ENCODE measurements around the gene PHLDB1.
"Not testable (repeated sequence)": the region's sequence is repeated elsewhere in the genome, so short reads cannot be mapped to it uniquely, and the experiment has no call there.

The PHLDB1 gene

DNA sequence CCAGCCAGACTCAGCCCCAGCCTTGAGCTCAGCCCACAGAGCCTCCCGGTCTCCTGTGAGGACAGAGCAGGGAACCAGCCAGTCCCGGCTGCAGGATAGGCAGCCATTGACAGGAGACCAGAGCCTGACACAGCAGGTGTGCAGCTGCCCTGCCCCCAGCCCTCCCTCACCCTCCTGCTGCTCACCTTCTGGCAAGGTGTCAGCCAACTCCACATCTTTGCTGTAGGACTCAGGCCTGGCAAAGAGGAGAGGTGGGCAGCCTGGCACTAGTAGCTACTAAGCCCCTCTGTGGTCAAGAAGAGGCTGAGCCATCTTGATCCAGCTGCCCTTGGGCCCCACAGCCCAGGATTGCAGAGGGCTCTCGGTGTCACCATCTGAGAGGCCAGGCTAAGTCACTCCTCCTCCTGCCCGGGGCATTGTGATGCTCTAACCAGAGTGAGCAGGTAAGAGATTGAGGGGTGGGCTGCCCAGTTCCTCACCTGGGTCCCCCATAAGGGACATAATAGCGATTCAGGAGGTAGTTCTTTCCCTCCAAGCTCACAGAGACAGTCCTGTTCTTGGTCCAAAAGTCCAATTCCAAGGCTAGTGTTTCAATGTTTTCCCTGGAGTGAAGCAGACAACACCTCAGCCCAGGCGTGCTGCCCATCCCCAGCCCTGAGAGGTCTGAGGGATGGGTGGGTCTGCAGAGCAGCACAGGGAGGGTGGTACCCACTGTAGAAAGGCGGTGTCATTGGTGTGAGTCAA lies 53.4 kb downstream of the PHLDB1 start:
- no peak for FAIRE-seq

DNA sequence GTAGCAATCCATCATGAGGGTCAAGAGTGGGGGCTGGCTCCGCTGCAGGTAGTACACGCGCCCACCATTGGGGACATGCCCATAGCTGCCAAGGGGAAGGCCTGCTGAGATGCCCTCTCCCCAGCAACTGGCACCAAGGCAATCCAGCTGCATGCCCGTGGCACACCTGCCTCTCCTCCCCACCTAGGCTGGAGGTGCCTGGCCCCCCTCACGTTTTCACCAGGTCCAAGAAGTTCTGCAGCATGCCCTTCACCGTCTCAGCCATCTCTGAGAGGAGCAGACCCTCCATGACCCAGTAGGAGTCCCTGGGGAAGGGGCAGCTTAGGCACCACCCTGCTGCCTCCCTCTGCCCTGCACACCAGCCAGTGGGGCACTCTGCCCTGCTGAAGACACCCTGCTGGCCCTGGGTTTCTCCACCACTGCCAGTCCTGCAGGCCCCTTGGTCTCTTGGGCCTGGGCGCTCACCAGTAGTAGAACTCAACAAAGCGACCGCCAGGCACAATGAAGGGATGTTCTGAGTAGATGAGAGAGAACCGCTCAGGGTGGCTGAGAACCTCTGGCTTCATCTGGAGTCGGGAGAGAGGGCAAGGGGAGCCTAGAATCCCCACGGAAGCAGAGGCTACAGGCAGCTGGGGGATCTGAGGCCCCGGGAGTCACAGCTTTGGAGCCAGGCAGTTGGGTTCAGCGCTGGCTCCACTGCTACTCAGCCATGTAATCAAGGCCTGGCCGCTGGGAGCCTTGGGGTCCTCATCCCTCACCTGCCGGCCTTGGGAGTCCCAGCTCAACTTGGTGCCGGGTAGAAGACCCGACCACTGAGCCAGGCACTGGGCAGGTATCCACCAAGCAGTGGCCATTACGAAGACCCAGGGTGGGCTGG lies 54.2 kb downstream of the PHLDB1 start:
- no peak for FAIRE-seq

DNA sequence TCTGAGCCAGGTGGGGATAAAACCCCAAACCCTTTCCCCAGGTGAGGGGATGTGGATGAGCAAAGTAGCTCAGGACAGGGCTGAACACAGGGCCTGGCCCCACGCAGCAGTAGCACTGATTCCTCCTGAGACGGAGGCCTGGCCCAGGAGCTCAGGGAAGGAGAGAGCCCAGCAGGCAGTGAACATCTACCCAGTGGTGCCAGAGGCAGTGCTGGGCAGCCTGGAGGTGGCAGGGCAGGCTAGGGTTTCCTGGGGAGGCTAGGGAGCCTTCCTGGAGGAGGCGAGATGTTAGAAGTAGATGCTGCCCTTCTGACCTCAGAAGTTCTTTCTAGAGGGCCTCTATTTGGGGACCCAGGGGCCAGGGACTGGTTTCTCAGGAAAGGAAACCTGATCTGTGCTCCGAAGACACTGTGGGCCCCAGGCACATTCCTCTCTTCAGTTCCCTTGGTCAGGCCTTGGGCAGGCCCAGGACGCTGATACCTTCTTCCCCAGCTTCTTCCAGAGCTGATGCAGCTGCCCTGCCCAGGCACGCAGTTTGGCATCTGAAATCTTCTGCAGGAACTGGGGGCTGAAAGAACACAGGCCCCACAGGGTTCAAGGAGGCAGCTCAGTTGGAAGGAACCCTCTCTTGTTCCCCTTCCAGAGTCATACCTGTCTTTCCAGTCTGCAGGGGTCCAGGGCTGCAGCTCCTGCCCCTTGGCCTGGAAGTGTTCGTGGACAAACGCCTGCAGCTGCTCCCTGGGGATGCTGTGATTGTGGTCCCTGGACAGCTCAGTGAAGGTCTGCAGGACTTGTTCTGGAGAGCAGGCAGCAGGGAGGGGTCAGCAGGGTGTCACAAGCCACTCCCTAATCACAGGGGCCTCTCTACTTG lies 55.2 kb downstream of the PHLDB1 start:
- no peak for FAIRE-seq

GRCh38 chr11:118663381-118663780 lies 56.0 kb downstream of the PHLDB1 start:
- no peak for FAIRE-seq

GRCh38 chr11:118663902-118664301 lies 56.5 kb downstream of the PHLDB1 start:
- no peak for FAIRE-seq

DNA sequence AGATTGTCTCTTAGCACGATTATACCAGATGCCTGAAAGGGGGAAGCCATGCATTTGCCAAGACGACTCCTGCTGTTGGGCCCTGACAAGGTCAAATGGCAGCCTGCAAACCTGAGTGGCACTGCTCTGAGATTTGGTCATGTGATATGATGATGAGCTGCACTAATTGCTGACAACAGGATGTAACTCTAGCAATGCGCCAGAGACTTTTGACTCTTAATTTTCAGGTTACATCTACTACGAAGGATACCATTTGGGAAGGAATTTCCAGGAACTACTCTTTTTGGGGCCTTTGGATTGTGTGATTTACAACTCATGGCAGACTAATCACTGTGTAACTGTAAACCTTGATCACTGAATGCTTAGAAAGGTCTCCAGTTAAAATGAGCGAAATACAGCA lies 59.0 kb downstream of the PHLDB1 start:
- no peak for FAIRE-seq

DNA sequence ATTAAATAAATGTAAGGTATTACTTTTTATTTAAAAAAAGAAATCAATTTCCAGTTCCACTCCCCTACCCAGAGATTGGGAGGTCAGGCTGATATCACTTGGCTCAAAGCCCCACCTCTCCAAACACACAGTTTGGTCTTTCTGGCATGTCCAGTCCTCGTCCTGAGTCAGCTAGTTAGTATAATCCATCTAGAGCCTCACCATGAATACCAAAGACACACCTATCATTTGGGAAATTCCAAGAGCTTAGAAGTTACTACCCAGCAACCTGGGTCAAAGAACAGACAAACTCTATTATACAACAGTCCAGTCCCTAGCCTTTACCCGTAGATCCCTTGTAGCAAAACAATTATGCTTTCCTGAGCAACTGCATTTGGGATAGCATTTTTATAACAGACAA lies 62.6 kb downstream of the PHLDB1 start:
- no peak for FAIRE-seq

GRCh38 chr11:118671254-118671653 lies 63.8 kb downstream of the PHLDB1 start:
- FAIRE-seq, result no peak

DNA sequence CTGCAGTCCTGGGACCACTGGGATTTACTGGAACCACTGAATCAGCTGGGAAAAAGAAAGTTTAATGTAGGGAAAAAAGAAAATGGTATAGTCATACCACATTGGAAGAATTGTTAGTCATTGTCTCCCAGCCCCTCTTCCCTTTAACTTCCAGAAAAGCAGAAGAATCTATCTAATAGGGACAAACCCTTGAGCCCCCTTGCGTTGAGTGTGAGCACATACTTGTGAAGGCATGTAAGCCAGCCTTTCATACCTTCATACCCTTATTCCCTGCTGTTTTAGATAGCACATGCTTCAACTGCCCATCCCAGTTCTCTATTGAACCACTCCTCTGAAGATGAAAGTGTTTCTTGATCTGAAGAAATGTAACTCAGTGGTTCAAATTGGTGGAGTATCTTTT lies 65.4 kb downstream of the PHLDB1 start:
- no peak for FAIRE-seq

- FAIRE-seq, result no peak
These were observed 66.1 kb downstream of the PHLDB1 start for GRCh38 chr11:118673361-118674081.

GRCh38 chr11:118674082-118674435 lies 66.6 kb downstream of the PHLDB1 start:
- FAIRE-seq, result no peak

- no peak for FAIRE-seq
These were observed 70.6 kb downstream of the PHLDB1 start for GRCh38 chr11:118677977-118678376.

DNA sequence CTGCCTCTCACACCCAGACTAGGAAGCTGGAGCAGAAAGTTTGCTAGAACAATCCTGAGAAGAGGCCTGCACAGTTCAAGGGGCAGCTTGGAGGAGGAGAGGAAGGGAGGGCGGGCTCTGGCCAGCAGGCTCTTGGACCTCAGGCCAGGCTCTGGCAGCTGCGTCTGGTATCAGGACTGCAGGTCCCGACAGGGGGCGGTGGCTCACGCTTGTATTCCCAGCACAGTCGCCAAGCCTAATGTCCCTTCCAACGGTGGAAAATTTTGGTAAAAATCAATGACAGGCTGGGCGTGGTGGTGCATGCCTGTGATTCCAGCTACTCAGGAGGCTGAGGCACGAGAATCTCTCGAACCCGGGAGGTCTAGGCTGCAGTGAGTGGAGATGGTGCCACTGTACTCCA lies 71.5 kb downstream of the PHLDB1 start:
- FAIRE-seq, result not testable (repeated sequence)

DNA sequence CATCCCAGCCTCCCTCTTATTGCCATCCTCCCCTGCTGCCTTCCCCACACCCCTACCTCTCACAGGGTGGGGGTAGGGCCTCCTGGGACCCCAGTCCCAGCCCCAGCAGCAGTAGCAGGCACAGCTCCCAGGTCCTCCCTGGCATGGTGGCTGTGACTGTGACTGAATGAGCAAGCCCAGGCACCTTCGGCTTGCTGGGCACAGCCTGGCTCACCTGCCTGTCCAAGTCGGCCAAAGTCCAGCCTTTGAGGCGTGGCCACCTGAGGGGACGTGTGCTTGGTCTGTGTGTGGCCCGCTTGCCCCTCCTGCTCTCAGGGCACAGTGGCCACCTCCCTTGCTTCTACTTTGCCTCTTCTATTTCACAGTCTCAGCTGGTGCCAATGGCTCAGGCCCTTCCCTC lies 72.1 kb downstream of the PHLDB1 start, which contains the start of gene TREH:
Gene TREH (minus strand): TSS at position 168 of the 400 bp plus-strand sequence. CDS start 23 bp downstream, at position 145.
- FAIRE-seq, result no peak

DNA sequence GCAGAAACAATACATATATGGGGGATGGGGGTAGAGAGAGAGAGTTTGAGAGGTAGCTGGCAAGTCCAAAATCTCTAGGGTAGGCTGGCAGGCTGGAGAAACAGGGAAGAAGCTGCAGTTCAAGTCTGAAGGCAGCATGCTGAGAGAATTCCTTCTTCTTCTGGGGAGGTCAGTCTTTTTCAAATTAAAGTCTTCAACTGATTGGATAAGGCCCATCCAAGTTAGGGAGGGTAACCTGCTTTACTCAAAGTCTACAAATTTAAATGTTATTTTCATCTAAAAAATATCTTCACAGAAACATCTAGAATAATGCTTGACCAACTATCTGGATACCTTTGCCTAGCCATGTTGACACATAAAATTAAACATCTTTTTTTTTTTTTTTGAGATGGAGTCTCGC lies 75.0 kb downstream of the PHLDB1 start:
- no peak for FAIRE-seq

GRCh38 chr11:118682939-118683338 lies 75.5 kb downstream of the PHLDB1 start:
- not testable (repeated sequence) for FAIRE-seq

DNA sequence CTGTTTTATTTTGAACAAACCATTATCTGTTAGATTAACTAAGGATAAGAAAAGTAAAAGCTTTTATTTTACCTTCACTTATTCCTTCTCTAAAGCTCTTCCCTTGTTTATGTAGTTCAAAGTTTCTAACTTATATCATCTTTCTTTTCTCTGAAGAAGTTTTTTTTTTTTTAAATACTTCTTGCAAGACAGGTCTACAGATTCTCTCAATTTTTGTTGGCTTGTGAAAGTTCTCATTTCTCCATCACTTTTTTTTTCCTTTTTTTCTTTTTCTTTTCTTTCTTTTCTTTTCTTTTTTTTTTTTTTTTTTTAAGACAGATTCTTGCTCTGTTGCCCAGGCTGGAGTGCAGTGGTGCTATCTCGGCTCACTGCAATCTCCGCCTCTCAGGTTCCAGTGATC lies 76.8 kb downstream of the PHLDB1 start:
- no peak for FAIRE-seq

- FAIRE-seq, result no peak
These were observed 80.5 kb downstream of the PHLDB1 start for GRCh38 chr11:118687906-118688305.

GRCh38 chr11:118688339-118688738 lies 80.9 kb downstream of the PHLDB1 start:
- FAIRE-seq, result not testable (repeated sequence)

- no peak for FAIRE-seq
These were observed 81.6 kb downstream of the PHLDB1 start for GRCh38 chr11:118688851-118689502.

GRCh38 chr11:118689503-118689851 lies 82.1 kb downstream of the PHLDB1 start:
- no peak for FAIRE-seq

Measured in islet of Langerhans (tissue), 1 donor.